ENCODE results near the gene AKR1B15.
"Not testable (repeated sequence)": the region's sequence is repeated elsewhere in the genome, so short reads cannot be mapped to it uniquely, and the experiment has no call there.

- not testable (repeated sequence) for TF ChIP-seq CTCF (conservative IDR thresholded peaks at IDR 0.05); ZFX (IDR thresholded peaks at IDR 0.05)
Observed at GRCh38 chr7:134563398-134563749, 14.5 kb downstream of the AKR1B15 start.

Measured in C4-2B (cell line).